HG03558 (cell line): ENCODE results near the gene NOL3.

Experiments
- ATAC-seq: cut with Tn5 transposase; IDR thresholded peaks from one replicate; pipeline ENCODE4 v1.9.1; 2021; ENCODE audit warnings: moderate number of reproducible peaks; ENCODE audit not compliant: unreplicated experiment; ENCODE audit errors: extremely low read depth

Gene NOL3

GRCh38 chr16:67154578-67155294 is 15.6 kb upstream of the NOL3 start:
- ATAC-seq, result no peak

DNA sequence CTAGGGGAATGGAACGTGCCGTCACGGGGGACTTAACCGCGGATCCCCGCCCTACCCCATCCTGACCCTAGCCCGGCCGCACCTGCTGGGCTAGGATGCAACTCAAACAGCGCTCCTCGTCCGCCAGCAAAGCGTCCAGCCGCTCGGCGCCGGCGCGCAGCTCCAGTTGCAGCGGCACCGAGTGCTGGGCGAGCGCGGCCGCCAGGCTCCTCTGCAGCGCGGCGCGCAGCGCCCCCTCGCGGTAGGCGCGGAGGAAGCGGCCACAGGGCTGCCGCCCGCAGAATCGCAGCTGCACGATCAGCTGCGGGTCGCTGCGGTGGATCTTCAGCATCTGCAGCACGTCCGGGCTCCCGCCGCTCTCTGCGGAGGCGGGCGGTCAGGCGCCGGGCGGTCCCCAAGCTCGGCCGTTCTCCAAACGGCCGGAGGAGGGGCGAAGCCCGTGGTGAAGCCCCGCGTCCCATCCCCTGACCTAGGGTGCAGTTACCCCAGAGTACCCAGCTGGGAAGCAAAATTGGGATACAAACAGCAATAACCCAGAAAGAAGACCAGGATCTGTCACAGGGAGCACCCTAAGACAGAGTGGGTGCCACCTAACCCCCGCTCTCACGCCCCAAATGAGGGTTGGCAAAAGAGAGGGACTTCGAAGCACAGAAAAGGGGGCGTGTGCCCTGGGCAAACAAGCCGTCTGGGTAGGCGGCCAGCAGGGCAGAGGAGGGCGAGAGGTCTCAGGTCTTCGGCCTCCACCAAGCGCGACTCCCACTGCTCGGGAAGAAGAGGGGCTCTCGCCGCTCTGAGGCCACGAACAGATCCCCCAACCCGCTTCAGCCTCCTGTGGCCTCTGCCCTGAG is 14.8 kb upstream of the NOL3 start:
- ATAC-seq, result no peak

GRCh38 chr16:67156143-67156844 is 14.0 kb upstream of the NOL3 start:
- no peak for ATAC-seq

- ATAC-seq, result no peak
Measured at GRCh38 chr16:67157106-67157748, 13.1 kb upstream of the NOL3 start.

GRCh38 chr16:67157892-67158635 is 12.3 kb upstream of the NOL3 start:
- ATAC-seq, result no peak

GRCh38 chr16:67158637-67159600 is 11.4 kb upstream of the NOL3 start:
- no peak for ATAC-seq

DNA sequence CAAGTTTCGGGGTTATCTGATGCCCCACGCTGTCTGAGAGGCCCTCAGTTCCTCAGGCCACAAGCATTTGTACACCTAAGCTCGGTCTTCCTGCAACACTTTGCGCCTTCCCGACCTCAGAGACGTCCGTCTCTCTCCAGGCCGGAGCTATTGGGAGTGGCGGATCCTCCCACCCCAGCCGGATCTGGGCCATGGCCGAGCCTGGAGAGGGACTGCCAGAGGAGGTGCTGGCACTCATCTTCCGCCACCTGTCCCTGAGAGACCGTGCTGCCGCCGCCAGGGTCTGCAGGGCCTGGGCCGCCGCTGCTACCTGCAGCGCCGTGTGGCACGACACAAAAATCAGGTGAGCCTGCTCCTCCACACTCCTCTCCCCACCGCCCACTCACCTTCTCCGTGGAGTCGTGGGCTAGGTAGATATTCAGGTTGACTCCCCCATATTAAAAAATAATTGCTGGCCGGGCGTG is 8.7 kb upstream of the NOL3 start:
- ATAC-seq, result no peak

- no peak for ATAC-seq
Measured at GRCh38 chr16:67162506-67163163, 7.7 kb upstream of the NOL3 start.

DNA sequence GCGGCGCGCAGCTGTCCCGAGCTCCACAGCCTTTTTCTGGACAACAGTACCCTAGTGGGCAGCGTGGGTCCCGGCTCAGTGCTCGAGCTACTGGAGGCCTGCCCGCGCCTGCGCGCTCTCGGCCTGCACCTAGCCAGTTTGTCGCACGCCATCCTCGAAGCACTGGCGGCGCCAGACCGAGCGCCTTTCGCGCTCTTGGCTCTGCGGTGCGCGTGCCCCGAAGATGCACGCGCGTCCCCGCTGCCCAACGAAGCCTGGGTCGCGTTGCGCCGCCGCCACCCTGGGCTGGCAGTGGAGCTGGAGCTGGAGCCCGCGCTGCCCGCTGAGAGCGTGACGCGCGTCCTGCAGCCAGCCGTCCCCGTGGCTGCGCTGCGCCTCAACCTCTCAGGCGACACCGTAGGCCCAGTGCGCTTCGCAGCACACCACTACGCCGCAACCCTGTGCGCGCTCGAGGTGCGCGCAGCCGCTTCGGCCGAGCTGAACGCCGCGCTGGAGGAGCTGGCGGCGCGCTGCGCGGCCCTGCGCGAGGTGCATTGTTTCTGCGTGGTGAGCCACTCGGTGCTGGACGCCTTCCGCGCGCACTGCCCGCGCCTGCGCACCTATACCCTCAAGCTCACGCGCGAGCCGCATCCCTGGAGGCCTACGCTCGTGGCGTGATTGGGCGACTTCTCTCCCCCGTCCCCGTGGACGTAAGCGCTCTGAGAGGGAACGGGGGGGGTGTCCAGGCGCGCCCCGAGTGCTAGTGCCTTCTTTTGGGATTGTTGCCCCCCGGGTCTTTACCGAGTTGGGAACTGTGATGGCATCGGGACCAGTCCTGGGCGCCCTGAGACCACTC is 7.0 kb upstream of the NOL3 start:
- ATAC-seq, result no peak

DNA sequence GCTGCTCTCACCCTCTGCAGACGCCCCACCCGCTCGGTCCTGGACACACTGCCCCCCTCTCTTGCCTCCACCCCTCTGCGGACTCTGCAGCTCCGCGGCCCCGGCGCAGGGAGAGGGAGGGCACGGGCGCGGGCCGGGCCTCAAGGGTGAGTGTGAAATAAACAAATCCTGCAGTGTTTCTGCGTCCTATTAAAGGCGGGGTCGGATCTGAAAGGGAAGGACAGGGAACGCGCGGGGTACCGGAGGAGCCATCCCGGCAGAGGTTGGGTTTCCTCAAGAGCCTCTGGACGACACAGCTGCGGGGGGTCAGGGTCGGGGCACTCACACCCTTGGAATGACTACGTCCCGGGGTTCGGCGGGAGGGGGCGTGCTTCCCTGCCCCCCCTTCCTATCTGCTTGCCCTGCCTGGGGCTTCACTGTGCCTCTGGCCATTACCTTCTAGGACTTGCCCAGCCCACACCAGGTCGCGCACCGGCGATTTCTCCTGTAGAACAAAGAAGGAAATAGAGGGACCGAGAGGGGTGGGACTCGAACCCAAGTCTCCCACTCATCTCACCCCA is 6.3 kb upstream of the NOL3 start:
- ATAC-seq, result no peak

- no peak for ATAC-seq
Measured at GRCh38 chr16:67164599-67165061, 5.7 kb upstream of the NOL3 start, which contains the start of gene HSF4. Gene HSF4, plus strand, starts transcription at chr16:67164745. Its CDS starts 67 bp downstream, at chr16:67164812.

DNA sequence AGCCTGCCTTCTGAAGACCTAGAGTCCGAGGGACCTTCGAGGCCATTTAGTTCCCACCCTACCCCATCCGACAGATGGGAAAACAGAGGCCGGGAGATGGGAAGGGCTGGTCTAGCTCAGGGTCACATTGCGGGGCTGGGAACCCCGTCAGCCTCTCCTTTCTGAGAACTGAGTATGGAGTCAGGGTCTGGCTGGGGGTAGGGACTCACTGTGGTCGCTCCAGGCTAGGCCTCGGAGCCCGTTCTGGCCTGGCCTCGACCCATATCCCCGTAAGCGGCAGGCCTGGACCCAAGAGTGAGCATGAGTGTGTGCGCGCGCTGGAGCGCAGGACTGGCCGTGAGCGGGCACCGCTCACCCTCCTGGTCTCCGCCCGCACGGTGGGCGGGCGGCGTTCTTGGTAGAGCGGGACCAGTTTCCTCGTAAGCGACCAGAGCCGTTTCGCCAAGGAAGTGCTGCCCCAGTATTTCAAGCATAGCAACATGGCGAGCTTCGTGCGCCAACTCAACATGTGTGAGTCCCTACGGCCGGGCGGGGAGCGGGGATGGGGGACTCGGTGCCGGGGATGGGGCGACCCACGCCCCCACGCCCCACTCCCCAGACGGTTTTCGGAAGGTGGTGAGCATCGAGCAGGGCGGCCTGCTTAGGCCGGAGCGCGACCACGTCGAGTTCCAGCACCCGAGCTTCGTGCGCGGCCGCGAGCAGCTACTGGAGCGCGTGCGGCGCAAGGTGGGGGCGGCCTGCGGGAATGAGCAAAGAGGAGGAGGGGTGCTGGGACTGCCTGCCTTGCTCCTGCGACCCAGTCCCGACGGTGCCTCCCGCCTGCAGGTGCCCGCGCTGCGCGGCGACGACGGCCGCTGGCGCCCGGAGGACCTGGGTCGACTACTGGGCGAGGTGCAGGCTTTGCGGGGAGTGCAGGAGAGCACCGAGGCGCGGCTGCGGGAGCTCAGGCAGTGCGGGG is 4.9 kb upstream of the NOL3 start:
- ATAC-seq, result no peak

DNA sequence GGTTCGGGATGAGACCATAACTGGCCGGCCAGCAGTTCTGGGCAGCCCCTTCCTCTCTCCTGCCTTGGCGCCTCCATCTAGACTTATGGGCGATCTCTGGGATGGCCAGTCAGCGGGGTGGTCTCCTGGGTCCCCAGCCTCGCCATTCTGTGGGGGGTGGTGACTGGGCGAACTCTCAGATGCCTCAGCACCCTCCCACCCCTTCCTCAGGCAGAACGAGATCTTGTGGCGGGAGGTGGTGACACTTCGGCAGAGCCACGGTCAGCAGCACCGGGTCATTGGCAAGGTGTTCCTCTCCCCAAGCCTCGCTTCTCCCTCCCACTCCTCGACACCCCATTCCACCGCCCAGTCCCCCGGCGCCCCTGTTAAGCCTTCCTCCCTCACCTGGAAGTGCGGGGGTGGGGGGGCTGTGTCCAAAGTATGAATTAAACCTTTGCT is 4.2 kb upstream of the NOL3 start:
- ATAC-seq, result no peak

DNA sequence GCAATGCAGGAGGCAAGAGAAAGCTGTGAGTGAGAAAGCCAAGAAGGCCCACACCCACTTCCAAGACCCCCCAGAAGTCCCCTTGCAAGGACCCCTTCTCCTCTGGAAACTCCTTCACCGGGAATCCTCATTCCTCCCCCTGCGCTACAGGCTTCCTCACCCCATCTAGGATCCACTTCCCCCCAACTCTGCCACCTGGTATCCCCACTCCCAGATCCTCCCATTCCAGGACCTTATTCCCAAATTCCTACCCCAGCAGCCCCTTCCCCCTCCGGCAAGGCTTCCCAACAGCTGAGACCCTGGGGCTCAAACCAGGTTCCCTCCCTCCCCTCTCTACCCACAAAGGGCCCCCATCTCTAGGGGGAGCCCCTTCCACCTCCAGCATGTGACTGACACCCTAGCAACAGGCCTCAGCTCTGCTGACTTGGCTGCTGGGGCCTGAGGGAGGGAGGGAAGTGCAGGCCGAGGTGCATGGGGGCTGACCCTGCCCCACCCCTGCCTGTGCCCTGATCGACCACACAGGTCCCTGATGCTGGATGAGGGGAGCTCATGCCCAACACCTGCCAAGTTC is 3.7 kb upstream of the NOL3 start:
- ATAC-seq, result no peak

DNA sequence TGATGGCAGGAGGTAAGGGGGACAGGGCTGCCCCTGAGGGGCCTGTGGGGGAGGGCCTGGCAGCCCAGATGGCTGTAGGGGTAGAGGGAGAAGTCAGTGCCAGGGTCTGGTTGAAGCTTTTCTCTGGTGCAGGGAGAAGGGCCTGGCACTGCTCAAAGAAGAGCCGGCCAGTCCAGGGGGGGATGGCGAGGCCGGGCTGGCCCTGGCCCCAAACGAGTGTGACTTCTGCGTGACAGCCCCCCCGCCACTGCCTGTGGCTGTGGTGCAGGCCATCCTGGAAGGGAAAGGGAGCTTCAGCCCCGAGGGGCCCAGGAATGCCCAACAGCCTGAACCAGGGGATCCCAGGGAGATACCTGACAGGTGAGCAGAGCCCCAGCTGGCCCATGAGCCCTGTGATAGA is 2.8 kb upstream of the NOL3 start:
- ATAC-seq, result no peak
